Thyroid gland (tissue), 4 donors: ENCODE results near the gene ATF7.

ENCODE experiments used
- POLR2A ChIP-seq, 2 donors: fragments of 450-650 bp; IDR thresholded peaks; one replicate each; pipeline ENCODE4 v1.6.1; 2017; ENCODE audit warnings: antibody characterized with exemption in 2 of 2, mild to moderate bottlenecking in 2 of 2, moderate library complexity in 1 of 2
- TF ChIP-seq, protein P1 (sequence below), 6 experiments: fragments of 200-600 bp in 3 of 6; fragments of 450-650 bp in 3 of 6; sonication (generic) in 3 of 6; IDR thresholded peaks; one replicate each; pipeline ENCODE4 v1.5.1; 2016 to 2019; ENCODE audit warnings: antibody characterized with exemption in 6 of 6, mild to moderate bottlenecking in 2 of 6, inconsistent platforms in 1 of 6, moderate library complexity in 1 of 6

DNA sequence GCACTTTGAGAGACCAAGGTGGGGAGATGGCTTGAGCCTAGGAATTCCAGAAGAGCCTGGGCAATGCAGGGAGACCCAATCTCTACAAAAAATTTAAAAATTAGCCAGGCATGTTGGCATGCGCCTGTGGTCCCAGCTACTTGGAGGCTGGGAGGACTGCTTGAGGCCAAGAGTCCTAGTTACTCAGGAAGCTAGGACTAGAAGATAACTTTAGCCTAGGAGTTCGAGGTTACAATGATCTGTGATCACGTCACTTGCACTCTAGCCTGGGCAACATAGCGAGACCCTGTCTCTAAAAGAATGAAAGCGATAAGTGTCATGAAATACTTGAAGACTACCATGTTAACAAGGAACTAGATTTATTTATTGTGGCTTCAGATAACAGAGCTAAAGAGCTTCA, 3.5 kb downstream of the ATF7 start:
- TF ChIP-seq, protein P1, sequence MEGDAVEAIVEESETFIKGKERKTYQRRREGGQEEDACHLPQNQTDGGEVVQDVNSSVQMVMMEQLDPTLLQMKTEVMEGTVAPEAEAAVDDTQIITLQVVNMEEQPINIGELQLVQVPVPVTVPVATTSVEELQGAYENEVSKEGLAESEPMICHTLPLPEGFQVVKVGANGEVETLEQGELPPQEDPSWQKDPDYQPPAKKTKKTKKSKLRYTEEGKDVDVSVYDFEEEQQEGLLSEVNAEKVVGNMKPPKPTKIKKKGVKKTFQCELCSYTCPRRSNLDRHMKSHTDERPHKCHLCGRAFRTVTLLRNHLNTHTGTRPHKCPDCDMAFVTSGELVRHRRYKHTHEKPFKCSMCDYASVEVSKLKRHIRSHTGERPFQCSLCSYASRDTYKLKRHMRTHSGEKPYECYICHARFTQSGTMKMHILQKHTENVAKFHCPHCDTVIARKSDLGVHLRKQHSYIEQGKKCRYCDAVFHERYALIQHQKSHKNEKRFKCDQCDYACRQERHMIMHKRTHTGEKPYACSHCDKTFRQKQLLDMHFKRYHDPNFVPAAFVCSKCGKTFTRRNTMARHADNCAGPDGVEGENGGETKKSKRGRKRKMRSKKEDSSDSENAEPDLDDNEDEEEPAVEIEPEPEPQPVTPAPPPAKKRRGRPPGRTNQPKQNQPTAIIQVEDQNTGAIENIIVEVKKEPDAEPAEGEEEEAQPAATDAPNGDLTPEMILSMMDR (IDR thresholded peaks at IDR 0.05) = no peak
- no peak for TF ChIP-seq POLR2A (IDR thresholded peaks at IDR 0.05)
